Inflammatory macrophage treated with lipopolysaccharide for 1 hour (primary cell): Measurements from ENCODE around the gene SCN5A.

Experiments used
- DNase-seq, 2 donors: peaks; one replicate each; pipeline ENCODE4 v3.0.0-alpha.2; 2020 to 2022

Gene SCN5A

DNA sequence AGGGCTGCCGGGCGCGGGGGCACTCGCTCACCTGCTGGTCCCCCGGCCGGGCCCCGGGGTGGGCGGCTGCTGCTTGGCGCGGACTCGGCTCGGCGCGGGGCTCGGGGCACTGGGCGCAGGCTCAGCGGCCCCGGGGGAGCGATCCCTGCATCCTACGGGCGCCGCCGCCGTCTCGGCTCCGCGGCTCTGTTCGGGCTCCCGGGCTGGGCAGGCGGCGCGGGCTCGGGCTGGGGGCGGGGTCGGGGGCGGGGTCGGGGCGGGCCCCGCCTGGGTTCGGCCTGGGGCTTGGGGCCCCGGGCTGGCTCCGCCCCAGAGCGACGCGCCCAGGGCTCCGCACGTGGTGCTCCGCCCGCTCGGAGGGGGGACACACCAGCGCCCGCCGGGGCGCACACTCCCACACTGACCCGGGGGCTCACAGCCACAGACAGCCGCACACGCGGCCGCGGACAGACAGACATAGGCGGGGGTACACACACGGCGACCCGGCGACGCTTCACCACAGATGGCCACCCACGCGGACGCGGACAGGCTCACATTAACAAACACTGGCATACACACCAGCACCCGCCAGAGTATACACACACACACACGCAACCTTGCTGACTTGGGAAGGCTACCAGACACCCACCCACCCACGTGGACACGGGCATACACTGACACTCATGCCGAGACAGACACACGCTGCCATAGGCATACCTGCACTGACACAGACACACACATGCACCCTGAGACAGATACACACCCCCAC, at the start of gene SCN5A:
Gene SCN5A (minus strand): TSS at position 188 of the 748 bp plus-strand sequence. CDS start 16,380 bp downstream, outside the sequence.
- peak; percentile 2 to 10 for DNase-seq

DNA sequence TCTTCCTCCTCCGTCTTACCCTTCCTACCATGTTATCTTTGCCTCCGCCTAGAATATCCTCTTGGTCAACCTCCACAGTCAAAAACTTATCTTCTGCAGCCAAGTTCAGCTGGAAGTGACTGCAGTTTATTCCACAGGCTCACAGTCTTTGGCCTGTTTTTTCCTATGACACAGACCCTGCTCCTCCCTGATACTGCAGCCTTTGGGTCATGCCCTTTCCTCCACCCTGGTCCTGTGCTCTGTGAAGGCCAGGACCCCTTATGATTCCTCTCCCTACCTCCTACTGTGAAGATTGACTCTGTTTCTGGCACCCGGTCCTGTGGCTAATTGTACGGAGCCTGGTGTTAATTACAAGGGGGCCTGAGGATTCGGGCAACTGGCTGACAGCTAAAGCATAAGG, 49.3 kb upstream of the SCN5A start:
- DNase-seq, result no peak

DNA sequence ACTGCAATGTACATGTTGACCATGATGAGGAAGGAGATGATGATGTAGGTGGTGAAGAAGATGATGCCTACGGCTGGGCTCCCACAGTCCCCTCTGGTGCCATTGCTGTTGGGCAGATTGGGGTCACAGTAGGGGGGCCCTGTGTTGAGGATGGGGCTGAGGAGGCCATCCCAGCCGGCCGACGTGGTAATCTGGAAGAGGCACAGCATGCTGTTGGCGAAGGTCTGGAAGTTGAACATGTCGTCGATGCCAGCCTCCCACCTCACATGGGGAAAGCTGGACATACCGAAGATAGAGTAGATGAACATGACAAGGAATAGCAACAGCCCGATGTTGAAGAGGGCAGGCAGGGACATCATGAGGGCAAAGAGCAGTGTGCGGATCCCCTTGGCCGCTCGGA, 48.6 kb upstream of the SCN5A start:
- no peak for DNase-seq

DNA sequence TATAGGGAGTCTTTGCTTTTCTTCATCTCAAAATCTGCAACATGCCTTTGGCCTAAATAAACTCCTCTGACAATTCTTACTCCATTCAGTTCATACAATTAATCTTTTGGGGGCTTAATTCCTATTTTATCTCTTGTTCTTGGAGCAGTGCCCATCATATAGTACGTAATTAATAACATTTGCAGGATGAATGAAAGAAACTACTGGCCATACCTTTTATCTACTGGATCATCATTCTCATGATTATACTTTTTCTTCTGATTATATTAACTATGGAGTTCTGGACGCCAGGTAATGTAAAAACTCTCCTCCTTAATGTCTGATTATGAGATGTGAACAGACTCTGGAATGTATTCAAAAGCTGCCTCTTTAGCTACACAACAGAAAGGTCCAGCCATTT, 46.5 kb upstream of the SCN5A start:
- DNase-seq, result no peak

DNA sequence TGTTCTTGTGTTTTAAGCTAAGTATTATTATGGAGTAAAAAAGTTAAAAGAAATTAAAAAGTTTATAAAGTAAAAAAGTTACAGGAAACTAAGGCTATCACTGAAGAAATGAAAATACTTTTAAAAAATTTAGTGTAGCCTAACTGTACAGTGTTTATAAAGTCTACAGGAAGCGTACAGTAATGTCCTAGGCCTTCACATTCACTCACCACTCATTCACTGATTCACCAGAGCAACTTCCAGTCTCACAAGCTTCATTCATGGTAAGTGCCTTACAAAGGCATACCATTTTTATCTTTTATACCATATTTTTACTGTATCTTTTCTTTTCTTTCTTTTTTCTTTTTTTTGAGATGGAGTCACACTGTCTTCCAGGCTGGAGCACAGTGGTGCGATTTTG, 40.7 kb upstream of the SCN5A start:
- no peak for DNase-seq

DNA sequence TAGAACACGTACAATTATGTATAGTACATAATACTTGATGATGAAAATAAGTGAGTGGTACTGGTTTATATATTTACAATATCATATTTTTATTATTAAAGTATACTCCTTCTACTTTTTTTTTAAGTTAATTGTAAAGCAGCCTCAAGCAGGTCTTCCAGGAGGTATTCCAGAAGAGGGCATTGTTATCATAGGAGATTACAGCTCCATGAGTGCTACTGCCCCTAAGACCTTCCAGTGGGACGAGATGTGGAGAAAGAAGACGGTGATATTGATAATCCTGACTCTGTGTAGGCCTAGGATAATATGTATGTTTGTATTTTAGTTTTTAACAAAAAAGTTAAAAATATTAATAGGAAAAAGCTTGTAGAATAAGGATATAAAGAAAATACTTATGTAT, 40.3 kb upstream of the SCN5A start:
- DNase-seq, result no peak

DNA sequence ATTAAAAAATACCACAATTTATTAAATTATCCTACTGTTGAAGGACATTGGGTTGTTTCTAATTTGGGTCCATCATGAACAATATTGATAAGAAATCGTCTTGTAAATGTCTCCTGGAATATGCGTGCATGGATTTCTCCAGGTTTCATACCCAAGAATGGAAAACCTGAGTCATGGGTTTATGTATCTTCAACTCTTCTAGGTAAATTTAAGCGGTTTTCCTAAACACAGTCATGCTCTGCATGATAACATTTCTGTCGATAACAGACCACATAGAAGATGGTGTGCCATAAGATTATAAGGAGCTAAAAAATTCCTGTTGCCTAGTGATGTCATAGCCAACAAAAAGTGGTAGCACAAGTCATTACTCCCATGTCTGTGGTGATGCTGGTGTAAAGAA, 39.9 kb upstream of the SCN5A start:
- no peak for DNase-seq

DNA sequence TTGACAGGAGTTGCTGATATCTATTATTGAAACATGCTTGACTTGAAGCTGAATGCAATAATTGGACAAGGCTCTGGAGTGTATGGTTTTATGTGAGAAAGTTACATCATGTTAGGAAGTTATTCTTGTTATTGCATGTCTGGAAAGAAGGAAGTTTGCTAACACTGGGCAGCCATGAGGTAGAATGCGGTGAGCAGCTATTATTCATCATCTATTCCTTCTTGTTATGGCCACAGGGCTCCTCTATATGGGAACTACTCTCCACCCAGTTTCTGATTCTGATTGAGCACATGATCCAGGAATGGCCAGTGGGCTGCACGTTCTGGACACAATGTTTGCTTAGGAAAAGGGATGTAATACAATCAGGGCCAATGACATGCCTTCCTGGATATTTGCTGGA, 37.8 kb upstream of the SCN5A start:
- DNase-seq, result peak; percentile 4 to 25

DNA sequence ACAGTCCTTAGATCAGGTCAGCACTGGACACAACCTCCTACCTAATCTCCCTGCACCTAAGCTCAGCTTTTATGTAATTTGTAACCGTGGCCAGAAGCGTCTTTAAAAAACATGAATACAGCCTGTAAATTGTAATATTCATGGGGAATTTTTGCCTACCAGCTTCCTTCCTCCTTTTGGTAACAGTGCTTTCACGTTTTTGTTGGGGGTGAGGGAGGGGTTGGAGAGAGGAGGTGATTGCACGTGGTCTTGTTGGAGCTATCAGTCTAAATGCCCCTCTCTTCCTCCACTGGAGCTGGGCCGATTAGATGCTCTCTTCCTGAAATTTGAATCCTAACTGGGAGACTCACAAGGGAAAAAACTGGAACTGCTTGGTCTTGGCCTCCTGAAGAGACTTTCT, 35.1 kb upstream of the SCN5A start:
- DNase-seq, result no peak

DNA sequence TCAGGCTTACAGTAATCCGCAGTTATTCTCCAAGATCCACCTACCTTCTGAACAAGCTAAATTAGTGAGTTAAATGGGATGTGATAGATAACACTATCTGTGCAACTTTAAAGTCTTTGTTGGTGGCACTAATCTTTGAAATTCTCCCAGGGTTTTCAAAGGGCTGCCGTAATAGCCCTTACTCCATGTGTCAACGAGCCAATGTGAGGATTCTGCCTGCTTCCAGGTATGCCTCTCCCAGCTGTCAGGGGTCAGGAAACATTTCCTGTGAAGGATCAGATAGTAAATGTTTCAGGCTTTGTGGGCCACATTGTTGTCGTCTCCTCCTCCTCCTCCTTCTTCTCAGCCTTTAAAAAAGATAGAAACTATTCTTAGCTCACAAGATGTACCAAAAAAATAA, 20.2 kb upstream of the SCN5A start:
- DNase-seq, result no peak

DNA sequence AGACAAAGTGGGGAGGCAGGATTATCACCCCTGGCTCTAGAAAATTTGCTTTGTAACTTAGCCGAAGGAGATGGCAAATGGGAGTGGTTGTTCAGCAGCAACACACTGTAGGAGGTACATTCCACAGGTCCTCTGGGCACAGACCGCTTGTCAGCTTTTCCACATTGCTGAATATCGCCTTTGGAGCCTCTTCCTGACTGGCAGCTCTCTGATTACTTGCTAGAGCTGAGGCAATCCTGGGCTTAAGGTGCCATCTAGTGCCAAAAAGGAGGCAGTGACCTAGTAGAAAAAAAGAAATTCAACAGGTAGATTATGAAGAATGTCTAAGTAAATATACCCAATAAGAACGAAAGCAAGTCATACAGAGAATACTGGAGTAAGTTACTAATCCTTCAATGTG, 13.1 kb upstream of the SCN5A start:
- DNase-seq, result no peak

DNA sequence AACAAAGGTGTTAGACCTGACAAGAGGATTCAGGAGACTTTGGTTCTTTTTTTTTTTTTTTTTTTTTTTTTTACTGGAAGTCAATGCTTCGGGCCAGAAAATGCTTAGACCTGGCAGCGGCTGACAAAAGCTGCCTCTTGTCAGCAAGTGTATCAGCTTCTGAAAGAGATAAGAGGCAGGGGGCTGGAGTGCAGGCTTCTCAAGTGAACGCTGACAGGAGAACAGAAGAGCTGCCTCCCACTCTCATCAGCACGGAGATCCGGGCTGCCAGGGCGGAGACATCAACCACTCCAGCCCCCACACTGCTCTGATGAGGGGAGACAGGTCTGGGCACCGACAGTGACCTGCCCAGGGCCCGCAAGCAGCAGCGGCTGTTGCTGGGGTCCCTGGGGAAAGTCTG, 9.4 kb upstream of the SCN5A start:
- DNase-seq, result no peak

DNA sequence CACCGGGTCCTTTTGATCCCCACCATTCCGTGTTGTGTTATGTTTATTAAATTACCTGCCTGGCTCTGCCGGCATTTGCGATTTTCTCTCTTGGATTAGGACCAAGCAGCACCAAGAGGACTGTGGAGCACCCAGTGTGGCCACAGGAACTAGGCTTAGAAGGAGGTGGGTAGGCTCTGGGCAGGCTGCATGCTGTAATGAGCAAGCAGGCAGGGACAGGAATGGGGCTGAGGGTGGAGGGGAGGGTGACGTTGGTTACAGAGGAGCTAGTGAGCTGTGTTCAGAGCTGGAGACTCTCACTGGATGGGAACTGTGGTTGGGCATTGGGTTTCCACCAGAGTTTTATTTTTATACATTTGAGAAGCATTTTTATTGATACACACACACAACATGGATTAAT, 7.9 kb upstream of the SCN5A start:
- no peak for DNase-seq

DNA sequence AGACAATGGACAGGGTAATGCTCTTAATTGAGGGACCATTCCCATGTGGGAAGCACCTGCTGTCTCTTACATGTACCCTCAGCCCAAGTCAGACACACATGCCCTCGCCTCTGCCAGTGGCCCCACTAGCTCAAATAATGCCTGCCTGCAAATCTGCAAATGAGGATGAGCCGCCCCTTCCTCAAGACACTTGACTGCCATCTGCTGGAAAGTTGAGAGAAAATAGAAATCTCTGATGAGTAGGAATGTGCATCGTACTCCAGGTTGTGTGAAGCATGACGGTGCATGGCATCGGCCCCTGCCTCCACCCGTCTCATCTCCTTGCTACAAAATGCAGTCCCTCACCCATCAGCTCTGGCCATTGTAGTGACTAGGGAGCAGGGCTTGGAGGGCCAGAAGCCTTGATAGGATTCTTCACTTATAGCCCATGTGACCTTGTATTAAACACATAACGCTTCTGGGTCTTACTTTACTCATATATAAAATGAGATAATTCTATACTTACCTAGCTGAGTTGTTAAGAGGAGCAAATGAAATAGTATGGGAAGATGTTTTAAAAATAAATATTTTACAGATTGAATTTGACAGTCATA, 6.3 kb upstream of the SCN5A start:
- peak; percentile 17 to 27 for DNase-seq

DNA sequence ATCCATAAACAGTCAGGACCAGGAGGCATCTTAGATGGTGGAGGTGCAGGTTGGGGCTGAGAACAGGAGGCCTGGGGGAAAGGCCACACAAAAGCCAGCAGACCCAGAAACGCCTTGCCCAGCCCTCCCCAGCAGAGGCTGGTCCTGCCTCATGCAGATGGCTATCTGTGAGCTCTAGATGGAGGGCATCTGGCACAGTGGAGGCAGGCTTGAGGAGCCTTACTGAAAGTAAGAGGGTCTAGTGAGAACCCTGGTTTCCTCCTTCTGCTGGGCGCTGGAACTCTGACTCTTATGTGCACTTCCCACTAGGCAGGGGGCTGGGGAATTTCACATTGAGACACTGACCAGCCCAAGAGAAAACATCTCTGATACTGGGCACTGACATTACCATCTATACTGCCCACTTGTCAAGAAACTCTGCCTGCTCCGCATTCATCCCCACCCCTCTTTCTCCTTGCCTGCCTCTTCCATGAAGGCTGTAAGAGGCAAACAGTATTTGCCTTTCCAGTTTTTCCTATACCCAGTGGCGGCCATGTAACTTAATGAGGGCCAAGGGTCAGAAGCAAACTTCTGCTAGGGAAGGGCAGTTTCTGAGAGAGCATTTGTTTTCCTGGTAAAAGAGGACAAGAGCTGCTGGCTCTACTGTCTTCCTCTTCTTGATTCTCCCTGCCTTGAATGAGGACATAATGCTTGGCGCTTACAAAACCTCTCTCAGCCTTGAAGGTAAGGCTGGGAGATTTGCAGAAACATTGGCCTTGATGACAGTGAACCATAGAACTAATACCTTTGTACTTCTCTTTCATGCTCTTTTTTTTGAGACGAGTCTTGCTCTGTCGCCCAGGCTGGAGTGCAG, 4.4 kb upstream of the SCN5A start:
- no peak for DNase-seq

DNA sequence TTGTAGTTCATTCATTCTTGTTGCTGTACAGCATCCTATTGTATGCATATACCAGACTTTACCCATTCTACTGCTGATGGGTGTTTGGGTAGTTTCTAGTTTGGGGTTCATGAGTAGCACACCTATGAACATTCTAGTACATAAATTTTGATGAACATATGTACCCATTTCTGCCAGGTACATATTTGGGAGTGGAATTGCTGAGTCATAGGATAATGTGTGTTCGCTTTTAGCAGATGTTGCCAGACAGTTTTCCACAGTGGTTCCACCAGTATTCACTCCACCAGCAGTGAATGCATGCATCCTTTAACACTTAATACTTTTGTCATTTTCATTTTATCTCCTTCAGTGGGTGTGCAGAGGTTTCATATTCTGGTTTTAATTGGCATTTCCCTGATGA, 3.4 kb upstream of the SCN5A start:
- DNase-seq, result no peak

DNA sequence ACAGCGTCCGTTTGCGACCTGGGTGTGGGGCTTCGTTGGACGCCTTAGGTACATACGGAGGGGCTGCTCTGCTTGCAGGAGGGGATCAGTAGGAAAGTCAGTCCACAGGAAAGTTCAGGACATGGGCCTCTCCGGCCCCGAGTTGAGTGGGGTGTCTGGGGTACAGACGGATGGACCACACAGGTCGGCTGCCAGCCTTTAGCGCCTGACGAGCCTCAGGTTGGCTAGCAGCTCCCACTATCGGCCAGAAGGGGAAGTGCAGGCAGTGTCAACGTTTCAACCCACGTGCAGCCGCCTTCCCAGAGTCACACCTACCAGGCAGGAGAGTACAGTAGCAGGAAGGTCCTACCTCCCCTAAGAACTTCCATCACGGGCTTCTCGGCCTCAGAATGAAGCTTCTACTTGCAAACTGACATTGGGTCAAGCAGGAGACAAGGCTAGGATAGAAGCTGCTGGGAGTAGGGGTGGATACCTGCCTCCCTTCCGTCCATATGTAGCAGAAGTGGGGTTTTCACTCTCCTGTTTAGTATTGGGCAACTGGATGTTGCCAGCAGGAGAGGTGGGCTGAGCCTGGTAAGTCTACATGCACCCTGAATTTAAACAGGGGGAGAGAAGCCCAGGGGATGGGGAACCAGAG, 1.8 kb upstream of the SCN5A start:
- peak; percentile 37 to 78 for DNase-seq

DNA sequence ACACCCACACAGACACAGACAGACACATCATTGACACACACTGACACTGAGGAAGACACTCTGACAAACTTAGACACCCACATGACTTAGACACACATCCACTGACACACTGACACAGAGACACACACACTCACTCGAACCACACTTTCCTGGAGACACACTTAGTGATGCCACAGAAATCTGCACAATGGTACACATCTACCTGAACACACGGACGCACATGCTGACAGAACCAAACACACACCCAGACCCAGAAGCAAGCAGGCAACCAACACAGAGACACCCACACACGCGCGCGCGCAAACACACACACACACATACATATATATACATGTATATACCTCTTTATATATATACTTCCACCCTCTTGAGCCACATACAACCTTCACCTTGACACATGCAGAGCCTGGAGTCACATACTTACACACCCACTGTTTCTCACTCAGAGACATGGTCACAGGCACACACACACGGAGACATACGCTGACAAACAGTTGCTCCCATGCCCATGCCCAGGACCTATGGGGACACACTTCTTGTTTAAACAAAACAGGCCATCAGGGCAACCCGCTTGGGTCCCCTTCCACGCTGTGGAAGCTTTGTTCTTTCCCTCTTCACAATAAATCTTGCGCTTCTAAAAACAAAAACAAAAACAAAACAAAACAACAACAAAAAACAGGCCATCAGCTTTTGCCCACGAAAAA, 913 bp upstream of the SCN5A start:
- no peak for DNase-seq

DNA sequence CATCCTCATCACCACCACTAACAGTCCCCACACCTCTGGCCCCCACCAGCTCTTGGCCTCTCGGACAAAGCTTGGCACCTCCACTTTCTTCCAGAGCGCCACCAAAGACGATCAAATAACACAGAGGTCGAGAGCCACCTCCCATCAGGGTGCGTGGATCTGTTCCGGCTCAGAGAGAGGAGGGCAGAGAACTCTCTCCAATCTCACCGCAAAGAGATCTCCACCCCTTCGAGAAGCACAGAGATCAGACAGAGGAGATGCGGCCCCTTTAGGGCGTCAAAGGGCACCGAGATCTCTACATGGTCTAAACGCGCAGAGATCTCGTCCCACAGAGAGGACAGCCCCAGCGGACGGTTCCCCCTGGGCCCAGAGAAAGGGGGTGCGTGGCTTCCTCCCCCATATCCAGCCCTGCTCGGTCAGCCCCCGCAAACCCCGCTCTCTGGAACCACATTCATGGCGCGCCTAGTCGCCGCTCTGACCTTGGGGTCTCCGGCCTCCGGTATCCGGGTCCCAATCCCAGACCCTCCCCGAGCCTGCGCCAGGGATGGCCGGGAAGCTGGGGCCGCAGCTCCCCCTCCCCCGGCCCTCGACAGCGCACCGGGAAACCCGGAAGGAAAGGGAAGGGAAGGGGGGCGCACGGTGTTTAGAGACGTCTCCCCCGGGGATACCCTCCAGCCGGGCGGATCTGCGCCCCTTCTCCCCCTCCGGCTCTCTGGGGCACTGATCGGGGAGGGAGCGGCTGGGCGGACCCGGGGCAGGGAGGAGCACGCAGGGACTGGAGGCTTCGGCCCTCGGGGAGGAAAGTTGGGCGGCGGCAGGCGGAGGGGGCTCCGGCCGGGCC, 608 bp downstream of the SCN5A start:
- no peak for DNase-seq

DNA sequence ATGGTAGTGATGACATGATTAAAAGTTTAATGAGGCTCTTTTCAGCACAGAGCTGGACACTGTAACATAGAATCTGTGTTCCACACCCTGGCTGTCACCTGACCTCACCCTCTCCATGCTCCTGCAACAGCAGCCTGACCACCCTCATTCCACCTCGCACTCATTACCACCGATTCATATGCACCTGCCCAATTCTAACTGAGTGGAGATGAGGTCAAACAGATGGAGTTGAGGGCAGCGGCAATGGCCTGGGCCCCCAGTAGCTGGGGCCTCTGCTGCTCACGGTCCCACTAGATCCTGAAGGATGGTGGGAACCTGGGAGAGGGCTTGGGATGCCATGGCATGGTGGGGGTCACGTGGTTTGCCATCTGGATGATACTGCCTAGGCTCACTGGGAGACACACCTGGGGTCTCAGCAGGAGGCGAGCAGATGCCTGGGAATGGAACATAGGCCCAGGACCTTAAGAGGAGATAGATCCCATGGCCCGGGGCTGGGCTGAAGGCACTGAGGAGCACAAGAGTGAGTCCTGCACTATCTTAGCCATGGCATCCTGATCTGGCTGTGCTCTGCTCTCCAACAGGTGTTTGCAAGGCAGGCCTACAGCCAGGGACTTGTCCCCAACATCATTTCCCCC, 1.3 kb downstream of the SCN5A start:
- DNase-seq, result no peak

DNA sequence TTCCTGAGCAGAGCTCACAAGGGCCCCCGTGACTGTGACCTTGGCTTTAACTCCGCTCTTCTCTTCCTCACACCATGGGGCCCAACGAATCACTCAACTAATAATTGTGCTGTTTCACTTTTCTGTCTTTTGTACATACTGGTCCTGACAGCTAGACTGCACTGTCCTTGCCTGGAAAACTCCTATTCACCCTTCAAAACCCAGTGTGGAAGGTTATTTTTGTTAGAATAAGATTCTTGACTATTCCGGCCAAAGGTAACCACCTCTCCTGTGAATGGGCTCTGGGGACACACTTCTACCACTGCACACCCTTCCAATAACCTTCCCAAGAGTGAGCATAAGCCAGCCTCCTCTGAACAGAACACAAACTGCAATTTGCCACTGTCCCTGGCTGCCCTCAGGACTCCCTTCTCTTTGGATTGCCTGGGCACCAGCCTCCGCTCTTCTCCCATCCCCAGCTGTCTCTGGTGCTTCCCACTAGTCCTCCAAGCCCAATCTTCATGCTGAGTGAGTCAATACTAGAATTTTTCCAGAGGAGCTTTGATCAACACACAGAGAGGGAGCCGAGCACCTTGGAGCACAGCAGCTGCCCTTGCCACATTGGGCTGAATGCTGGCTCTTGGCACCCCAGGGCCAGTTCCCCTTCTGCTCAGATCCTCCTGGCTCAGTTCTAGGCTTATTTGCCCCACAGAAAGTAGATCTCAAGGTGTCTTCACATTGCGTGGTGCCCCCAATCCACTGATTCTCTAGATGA, 2.1 kb downstream of the SCN5A start:
- no peak for DNase-seq
